Lung (tissue), 12 donors: ENCODE results near the gene TSPAN18. TPM values are rescaled to one million over a fixed set of nuclear protein-coding genes. Genes with fewer than 3 reads are reported as not detected.
A peak's percentile ranks its signal among the peaks of the same experiment; 100 is the strongest.

Experiments
- ATAC-seq: fragments of 200-7000 bp; cut with Tn5 transposase; one replicate; pipeline ENCODE4 v1.9.1; 2020; ENCODE audit warnings: moderate number of reproducible peaks; ENCODE audit not compliant: insufficient read depth, low FRiP score
- DNase-seq, 3 donors: peaks; one replicate each; pipeline ENCODE4 v3.0.0-alpha.2; 2013 to 2017
- H3K27ac ChIP-seq, 2 donors: one replicate each; pipeline ENCODE4 v1.5.1; 2013; ENCODE audit warnings: mild to moderate bottlenecking in 2 of 2, moderate library complexity in 2 of 2, control low read depth in 1 of 2, inconsistent platforms in 1 of 2, low read depth in 1 of 2, low read length in 1 of 2
- H3K27me3 ChIP-seq, 3 donors: one replicate each; pipeline ENCODE4 v1.5.1; 2013; ENCODE audit warnings: low read length in 2 of 3; ENCODE audit not compliant: control insufficient read depth in 3 of 3, insufficient read depth in 3 of 3
- H3K36me3 ChIP-seq, 4 donors: one replicate each; pipeline ENCODE4 v1.5.1; 2013; ENCODE audit warnings: low read length in 4 of 4, mild to moderate bottlenecking in 1 of 4, moderate library complexity in 1 of 4; ENCODE audit not compliant: control insufficient read depth in 4 of 4, insufficient read depth in 4 of 4
- H3K4me1 ChIP-seq, 5 donors: one replicate each; pipeline ENCODE4 v1.5.1; 2013; ENCODE audit warnings: low read length in 5 of 5, mild to moderate bottlenecking in 2 of 5, moderate library complexity in 1 of 5; ENCODE audit not compliant: control insufficient read depth in 5 of 5, insufficient read depth in 5 of 5
- H3K4me3 ChIP-seq: one replicate; pipeline ENCODE4 v1.5.1; 2013; ENCODE audit warnings: mild to moderate bottlenecking, control low read depth, moderate library complexity
- H3K9ac ChIP-seq, 2 donors: one replicate each; pipeline ENCODE4 v1.5.1; 2013; ENCODE audit warnings: low read length in 2 of 2, control low read depth in 1 of 2; ENCODE audit not compliant: insufficient read depth in 1 of 2
- H3K9me3 ChIP-seq, 4 donors: one replicate each; pipeline ENCODE4 v1.5.1; 2013; ENCODE audit warnings: low read length in 3 of 4, mild to moderate bottlenecking in 1 of 4, moderate library complexity in 1 of 4; ENCODE audit not compliant: control insufficient read depth in 4 of 4, insufficient read depth in 3 of 4
- WGBS, 2 donors: extraction: QIAGEN DNeasy Blood & Tissue Kit; methylation state at CpG; one replicate each; pipeline ENCODE4 v1.1.7; 2013; 5-methylcytosine and 5-hydroxymethylcytosine counted together
- polyA plus RNA-seq, 2 donors: library from polyadenylated mRNA; stranded (reverse); fragments of 200-250 nt; gene quantifications; one replicate each; pipeline ENCODE4 v1.2.1, GENCODE V29; 2013
- total RNA-seq, 2 donors: library from RNA; depleted of rRNA in 1 of 2; stranded (reverse); fragments of >200 nt in 1 of 2; gene quantifications; one replicate each; pipeline ENCODE4 v1.2.1, GENCODE V29; 2014 to 2021
- TF ChIP-seq, protein P1 (sequence below): IDR thresholded peaks from 2 replicates; pipeline ENCODE4 v1.5.1; 2012; ENCODE audit warnings: mild to moderate bottlenecking; ENCODE audit errors: control extremely low read depth, extremely low read depth
- donor health status: control.
- donor health status: control.
- donor health status: Bipolar disorder and iron deficiency.
- donor health status: healthy.
- donor health status: DM: yes; HTN: yes; CAD: no.

TSPAN18 gene
- total and polyA plus RNA-seq, 4 donors, result 8.3 to 40.7 (median 21.4) TPM

DNA sequence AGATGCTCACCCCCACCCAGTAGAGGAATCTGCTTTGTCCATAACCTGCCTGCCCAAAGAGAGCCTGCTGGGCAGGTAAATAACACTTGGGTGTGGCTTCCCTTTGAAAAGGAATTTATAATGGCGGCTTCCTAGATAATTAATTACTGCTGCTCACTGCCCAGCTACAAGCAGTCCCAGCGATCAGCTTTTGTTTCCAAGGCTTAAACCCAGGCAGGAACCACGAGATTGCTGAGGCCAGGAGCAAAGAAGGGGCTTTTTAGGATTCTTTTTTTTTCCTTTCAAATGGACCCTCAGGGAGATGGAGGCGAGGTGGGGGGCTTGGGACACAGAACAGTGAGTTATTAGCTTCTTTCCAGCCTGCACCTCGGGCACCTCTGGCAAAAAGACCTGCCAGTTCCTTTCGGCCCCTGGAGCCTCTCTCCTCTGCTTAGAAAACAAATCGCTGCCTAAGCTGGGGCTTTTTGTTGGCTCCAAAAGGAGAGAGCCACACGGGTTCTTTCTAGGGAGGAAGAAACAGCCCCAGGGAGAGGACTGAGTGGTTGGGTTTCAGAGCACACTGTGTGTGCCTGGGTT is 107.2 kb downstream of the TSPAN18 start:
- no peaks in the 10 kb centered on the region for H3K36me3 ChIP-seq
- TF ChIP-seq, protein P1, sequence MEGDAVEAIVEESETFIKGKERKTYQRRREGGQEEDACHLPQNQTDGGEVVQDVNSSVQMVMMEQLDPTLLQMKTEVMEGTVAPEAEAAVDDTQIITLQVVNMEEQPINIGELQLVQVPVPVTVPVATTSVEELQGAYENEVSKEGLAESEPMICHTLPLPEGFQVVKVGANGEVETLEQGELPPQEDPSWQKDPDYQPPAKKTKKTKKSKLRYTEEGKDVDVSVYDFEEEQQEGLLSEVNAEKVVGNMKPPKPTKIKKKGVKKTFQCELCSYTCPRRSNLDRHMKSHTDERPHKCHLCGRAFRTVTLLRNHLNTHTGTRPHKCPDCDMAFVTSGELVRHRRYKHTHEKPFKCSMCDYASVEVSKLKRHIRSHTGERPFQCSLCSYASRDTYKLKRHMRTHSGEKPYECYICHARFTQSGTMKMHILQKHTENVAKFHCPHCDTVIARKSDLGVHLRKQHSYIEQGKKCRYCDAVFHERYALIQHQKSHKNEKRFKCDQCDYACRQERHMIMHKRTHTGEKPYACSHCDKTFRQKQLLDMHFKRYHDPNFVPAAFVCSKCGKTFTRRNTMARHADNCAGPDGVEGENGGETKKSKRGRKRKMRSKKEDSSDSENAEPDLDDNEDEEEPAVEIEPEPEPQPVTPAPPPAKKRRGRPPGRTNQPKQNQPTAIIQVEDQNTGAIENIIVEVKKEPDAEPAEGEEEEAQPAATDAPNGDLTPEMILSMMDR, result no peak
- no peaks in the 10 kb centered on the region for H3K27me3 ChIP-seq
- 51 to 73% methylated on average over 8 of the region's 8 CpGs for WGBS, 2 donors
- no peaks in the 10 kb centered on the region for H3K9me3 ChIP-seq
- peak overlapping the region in 1 of 2 donors; percentile 49 for H3K27ac ChIP-seq
- no peak overlapping the region for H3K9ac ChIP-seq
- H3K4me3 ChIP-seq, result no peak overlapping the region
- no peak for DNase-seq
- ATAC-seq, result no peak
- H3K4me1 ChIP-seq, result peaks cover 2 to 31% (median 7%) of the 10 kb centered on the region in 5 donors

DNA sequence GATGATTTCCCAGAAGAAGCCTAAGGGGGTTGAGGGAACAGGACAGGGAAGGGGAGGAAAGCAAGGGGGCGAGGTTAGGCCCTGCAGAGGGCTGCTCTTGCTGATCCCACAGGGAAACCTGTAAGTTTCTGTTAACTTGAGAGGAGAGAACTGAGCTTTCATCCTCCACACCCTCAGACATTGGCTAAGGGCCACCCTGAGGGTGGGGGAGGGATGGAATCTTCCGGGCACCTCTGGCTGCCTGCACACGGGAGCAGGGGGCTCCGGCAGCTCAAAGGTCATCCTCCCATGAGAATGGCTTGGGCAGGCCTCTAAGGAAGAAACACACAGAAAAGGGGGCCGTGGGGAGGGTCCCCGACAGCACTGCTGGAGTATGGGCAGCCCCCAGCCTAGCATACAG is 108.1 kb downstream of the TSPAN18 start:
- ATAC-seq (no peak), DNase-seq (no peak)
- no peak overlapping the region for H3K4me3 ChIP-seq
- H3K9me3 ChIP-seq, result no peaks in the 10 kb centered on the region
- H3K36me3 ChIP-seq, result no peaks in the 10 kb centered on the region
- H3K9ac ChIP-seq, result no peak overlapping the region
- peaks cover 2 to 31% (median 7%) of the 10 kb centered on the region in 5 donors for H3K4me1 ChIP-seq
- no peak overlapping the region for H3K27ac ChIP-seq
- H3K27me3 ChIP-seq, result no peaks in the 10 kb centered on the region
- WGBS, 2 donors, result 70 to 77% methylated on average over 6 of the region's 6 CpGs
- TF ChIP-seq, protein P1, result no peak

DNA sequence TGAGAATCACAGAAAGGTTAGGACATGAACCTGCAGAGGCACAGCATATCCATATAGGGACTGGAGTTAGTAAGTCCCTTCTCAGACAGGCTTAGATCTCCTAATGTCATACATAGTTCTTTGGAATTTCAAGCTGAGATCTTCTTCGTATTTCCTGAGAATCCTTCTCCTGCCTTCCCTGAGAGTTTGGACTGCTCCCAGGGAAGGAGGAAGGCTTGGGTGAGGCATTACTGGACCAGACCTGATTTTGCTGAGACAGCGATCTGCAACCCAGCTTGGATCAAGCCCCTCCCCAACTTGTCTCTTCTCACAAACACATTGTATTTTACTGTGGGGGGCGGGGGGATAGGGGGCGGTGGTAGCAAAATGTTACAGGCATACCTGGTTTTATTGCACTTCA is 108.5 kb downstream of the TSPAN18 start:
- H3K4me3 ChIP-seq, result no peak overlapping the region
- no peaks in the 10 kb centered on the region for H3K36me3 ChIP-seq
- H3K9me3 ChIP-seq, result no peaks in the 10 kb centered on the region
- ATAC-seq (no peak), DNase-seq (no peak)
- no peak overlapping the region for H3K27ac ChIP-seq
- TF ChIP-seq, protein P1, result no peak
- H3K4me1 ChIP-seq, result peaks cover 2 to 31% (median 7%) of the 10 kb centered on the region in 5 donors
- WGBS, 2 donors, result 75 to 82% methylated on average over 4 of the region's 4 CpGs
- H3K27me3 ChIP-seq, result no peaks in the 10 kb centered on the region
- H3K9ac ChIP-seq, result no peak overlapping the region

DNA sequence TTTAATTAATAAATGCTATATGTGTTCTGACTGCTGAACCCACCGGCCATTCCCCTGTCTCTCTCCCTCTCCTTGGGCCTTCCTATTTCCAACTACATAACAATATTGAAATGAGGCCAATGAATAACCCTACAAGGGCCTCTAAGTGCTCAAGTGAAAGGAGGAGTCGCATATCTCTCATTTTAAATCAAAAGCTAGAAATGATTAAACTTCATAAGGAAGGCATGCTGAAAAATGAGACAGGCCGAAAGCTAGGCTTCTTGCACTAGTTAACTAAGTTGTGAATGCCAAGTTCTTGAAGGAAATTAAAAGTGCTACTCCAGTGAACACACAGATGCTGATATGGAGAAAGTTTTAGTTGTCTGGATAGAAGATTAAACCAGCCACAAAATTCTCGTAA is 109.2 kb downstream of the TSPAN18 start:
- peaks cover 2 to 31% (median 7%) of the 10 kb centered on the region in 5 donors for H3K4me1 ChIP-seq
- 61 to 76% methylated on average over 4 of the region's 4 CpGs for WGBS, 2 donors
- ATAC-seq (no peak), DNase-seq (peak in 2 of 3 donors; percentile 49 to 70)
- H3K27me3 ChIP-seq, result no peaks in the 10 kb centered on the region
- no peak overlapping the region for H3K9ac ChIP-seq
- H3K27ac ChIP-seq, result no peak overlapping the region
- no peaks in the 10 kb centered on the region for H3K36me3 ChIP-seq
- TF ChIP-seq, protein P1, result no peak
- H3K9me3 ChIP-seq, result peaks cover 0 to 3% (median 0%) of the 10 kb centered on the region in 4 donors
- no peak overlapping the region for H3K4me3 ChIP-seq
